ENCODE data around the gene GLO1. TPM values are rescaled to one million over a fixed set of nuclear protein-coding genes. Genes with fewer than 3 reads are reported as not detected.
A peak's percentile ranks its signal among the peaks of the same experiment; 100 is the strongest.

GLO1 gene
- total and polyA plus RNA-seq, 9 of the 15 experiments (the other 6 are each of a cell fraction or from before 2014, with no cell fraction given), result 155 to 331 (median 203) TPM

DNA sequence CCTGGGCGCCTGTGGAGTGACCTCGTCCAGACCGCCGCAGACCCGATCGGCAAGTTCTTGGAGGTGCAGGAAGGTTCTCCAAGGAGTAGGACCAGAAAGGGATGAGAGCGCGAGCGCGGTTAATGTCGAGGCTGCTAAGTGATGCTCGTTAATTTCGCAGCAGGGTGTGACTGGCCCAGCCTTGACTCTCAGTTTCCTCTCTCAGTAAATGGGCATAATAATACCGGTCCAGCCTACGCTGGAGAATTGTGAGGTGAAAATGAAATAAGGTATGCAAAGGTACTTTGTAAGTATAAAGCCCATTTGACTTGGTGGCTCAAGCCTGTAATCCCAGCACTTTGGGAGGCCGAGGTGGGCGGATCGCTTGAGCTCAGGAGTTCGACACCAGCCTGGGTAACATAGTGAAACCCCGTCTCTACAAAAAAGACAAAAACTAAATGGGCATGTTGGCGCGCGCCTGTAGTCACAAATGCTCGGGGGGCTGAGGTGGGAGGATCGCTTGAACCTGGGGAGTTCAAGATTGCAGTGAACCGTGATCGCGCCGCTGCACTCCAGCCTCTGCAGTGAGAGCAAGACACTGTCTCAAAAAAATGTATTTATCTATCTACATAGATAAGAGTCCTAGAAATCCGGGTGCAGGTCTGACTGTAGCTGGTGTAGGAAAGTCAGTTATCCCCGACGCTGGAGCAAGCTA is 62.6 kb downstream of the GLO1 start (continued):
- TF ChIP-seq, protein P1, sequence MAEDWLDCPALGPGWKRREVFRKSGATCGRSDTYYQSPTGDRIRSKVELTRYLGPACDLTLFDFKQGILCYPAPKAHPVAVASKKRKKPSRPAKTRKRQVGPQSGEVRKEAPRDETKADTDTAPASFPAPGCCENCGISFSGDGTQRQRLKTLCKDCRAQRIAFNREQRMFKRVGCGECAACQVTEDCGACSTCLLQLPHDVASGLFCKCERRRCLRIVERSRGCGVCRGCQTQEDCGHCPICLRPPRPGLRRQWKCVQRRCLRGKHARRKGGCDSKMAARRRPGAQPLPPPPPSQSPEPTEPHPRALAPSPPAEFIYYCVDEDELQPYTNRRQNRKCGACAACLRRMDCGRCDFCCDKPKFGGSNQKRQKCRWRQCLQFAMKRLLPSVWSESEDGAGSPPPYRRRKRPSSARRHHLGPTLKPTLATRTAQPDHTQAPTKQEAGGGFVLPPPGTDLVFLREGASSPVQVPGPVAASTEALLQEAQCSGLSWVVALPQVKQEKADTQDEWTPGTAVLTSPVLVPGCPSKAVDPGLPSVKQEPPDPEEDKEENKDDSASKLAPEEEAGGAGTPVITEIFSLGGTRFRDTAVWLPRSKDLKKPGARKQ (CRISPR knock-in tag; IDR thresholded peaks at IDR 0.05), result peak; percentile 27; the same call in 1 of the 2 replicates
- TF ChIP-seq TCF15 (CRISPR knock-in tag; IDR thresholded peaks at IDR 0.05) (no peak), ZNF24 (IDR thresholded peaks at IDR 0.05) (0 out of 2 replicates have a peak, but pooled peaks have one; percentile 11), PHF20 (IDR thresholded peaks at IDR 0.05; ENCODE audit: partially characterized antibody) (no peak), SMAD2 (IDR thresholded peaks at IDR 0.05; ENCODE audit: low read depth, low read length) (no peak), NFATC3 (IDR thresholded peaks at IDR 0.05) (no peak), ZBTB2 (IDR thresholded peaks at IDR 0.05) (peak; percentile 8; the same call in 1 of the 2 replicates), SMARCC2 (IDR thresholded peaks at IDR 0.05; ENCODE audit: low read depth) (no peak), SNRNP70 (optimal IDR thresholded peaks at IDR 0.05; ENCODE audit: low read depth, low read length) (no peak), GTF2A2 (tag; IDR thresholded peaks at IDR 0.05) (no peak), NFIX (CRISPR knock-in tag; IDR thresholded peaks at IDR 0.05; ENCODE audit: low read depth) (no peak), ZNF75A (CRISPR knock-in tag; IDR thresholded peaks at IDR 0.05) (no peak), ZFP30 (CRISPR knock-in tag; IDR thresholded peaks at IDR 0.05; ENCODE audit: borderline replicate concordance) (no peak), POLR2B (IDR thresholded peaks at IDR 0.05; ENCODE audit: low read depth, partially characterized antibody) (no peak)
- TF ChIP-seq, protein P2, sequence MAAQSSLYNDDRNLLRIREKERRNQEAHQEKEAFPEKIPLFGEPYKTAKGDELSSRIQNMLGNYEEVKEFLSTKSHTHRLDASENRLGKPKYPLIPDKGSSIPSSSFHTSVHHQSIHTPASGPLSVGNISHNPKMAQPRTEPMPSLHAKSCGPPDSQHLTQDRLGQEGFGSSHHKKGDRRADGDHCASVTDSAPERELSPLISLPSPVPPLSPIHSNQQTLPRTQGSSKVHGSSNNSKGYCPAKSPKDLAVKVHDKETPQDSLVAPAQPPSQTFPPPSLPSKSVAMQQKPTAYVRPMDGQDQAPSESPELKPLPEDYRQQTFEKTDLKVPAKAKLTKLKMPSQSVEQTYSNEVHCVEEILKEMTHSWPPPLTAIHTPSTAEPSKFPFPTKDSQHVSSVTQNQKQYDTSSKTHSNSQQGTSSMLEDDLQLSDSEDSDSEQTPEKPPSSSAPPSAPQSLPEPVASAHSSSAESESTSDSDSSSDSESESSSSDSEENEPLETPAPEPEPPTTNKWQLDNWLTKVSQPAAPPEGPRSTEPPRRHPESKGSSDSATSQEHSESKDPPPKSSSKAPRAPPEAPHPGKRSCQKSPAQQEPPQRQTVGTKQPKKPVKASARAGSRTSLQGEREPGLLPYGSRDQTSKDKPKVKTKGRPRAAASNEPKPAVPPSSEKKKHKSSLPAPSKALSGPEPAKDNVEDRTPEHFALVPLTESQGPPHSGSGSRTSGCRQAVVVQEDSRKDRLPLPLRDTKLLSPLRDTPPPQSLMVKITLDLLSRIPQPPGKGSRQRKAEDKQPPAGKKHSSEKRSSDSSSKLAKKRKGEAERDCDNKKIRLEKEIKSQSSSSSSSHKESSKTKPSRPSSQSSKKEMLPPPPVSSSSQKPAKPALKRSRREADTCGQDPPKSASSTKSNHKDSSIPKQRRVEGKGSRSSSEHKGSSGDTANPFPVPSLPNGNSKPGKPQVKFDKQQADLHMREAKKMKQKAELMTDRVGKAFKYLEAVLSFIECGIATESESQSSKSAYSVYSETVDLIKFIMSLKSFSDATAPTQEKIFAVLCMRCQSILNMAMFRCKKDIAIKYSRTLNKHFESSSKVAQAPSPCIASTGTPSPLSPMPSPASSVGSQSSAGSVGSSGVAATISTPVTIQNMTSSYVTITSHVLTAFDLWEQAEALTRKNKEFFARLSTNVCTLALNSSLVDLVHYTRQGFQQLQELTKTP (IDR thresholded peaks at IDR 0.05; ENCODE audit: low read depth in 1 of 2, partially characterized antibody in 2 of 2), result no peak
- TF ChIP-seq, protein P3, sequence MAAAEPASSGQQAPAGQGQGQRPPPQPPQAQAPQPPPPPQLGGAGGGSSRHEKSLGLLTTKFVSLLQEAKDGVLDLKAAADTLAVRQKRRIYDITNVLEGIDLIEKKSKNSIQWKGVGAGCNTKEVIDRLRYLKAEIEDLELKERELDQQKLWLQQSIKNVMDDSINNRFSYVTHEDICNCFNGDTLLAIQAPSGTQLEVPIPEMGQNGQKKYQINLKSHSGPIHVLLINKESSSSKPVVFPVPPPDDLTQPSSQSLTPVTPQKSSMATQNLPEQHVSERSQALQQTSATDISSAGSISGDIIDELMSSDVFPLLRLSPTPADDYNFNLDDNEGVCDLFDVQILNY (CRISPR knock-in tag; IDR thresholded peaks at IDR 0.05), result no peak
